Activated B cell treated with CpG ODN at 0.5 μM for 24 hours (primary cell): Measurements from ENCODE around the gene FMNL2. TPM values are rescaled to one million over a fixed set of nuclear protein-coding genes. Genes with fewer than 3 reads are reported as not detected.

ENCODE experiments used
- ATAC-seq: fragments of 200-7000 bp; cut with Tn5 transposase; one replicate; pipeline ENCODE4 v1.10.0; 2021; ENCODE audit warnings: low read depth, mild to moderate bottlenecking, moderate library complexity
- CTCF ChIA-PET: fragments of 350-600 bp; sonication (Branson Sonifier 250); formaldehyde crosslinking; loops from one replicate; lab custom pipeline; 2021; ENCODE audit warnings: antibody characterized with exemption; lab: Charles Lee
- POLR2A ChIA-PET: fragments of 350-600 bp; sonication (Branson Sonifier 250); formaldehyde crosslinking; loops from one replicate; lab custom pipeline; 2021; ENCODE audit warnings: antibody characterized with exemption; lab: Charles Lee
- DNase-seq: peaks from one replicate; pipeline ENCODE4 v3.0.0; 2022
- H3K27ac Mint-ChIP-seq: one replicate; pipeline ENCODE4 v1.8.0; 2020; ENCODE audit warnings: mixed read lengths
- H3K27me3 Mint-ChIP-seq: one replicate; pipeline ENCODE4 v1.8.0; 2021; ENCODE audit warnings: mixed read lengths
- H3K36me3 Mint-ChIP-seq: one replicate; pipeline ENCODE4 v1.8.0; 2021; ENCODE audit warnings: low read depth, mixed read lengths
- H3K4me1 Mint-ChIP-seq: one replicate; pipeline ENCODE4 v1.8.0; 2021; ENCODE audit warnings: mixed read lengths
- H3K4me3 Mint-ChIP-seq: one replicate; pipeline ENCODE4 v1.8.0; 2020; ENCODE audit warnings: mild to moderate bottlenecking, mixed read lengths
- H3K9me3 Mint-ChIP-seq: one replicate; pipeline ENCODE4 v1.8.0; 2020; ENCODE audit warnings: mixed read lengths
- intact Hi-C: fragments of 100-400 bp; cut with micrococcal nuclease; formaldehyde crosslinking; loops from one replicate; pipeline ENCODE4 v1.15.1; 2024
- total RNA-seq: library from RNA; stranded (reverse); gene quantifications from 2 replicates; pipeline ENCODE4 v1.2.3, GENCODE V29; 2022
- TF ChIP-seq, protein P1 (sequence below): fragments of 200-600 bp; IDR thresholded peaks from one replicate; pipeline ENCODE4 v1.8.0; 2022; ENCODE audit warnings: antibody characterized with exemption, mild to moderate bottlenecking

Gene FMNL2
- total RNA-seq, 1 donor from 2014 or later, result 4.0 TPM

- no peaks in the 10 kb centered on the region for H3K27me3 Mint-ChIP-seq
- TF ChIP-seq, protein P1, sequence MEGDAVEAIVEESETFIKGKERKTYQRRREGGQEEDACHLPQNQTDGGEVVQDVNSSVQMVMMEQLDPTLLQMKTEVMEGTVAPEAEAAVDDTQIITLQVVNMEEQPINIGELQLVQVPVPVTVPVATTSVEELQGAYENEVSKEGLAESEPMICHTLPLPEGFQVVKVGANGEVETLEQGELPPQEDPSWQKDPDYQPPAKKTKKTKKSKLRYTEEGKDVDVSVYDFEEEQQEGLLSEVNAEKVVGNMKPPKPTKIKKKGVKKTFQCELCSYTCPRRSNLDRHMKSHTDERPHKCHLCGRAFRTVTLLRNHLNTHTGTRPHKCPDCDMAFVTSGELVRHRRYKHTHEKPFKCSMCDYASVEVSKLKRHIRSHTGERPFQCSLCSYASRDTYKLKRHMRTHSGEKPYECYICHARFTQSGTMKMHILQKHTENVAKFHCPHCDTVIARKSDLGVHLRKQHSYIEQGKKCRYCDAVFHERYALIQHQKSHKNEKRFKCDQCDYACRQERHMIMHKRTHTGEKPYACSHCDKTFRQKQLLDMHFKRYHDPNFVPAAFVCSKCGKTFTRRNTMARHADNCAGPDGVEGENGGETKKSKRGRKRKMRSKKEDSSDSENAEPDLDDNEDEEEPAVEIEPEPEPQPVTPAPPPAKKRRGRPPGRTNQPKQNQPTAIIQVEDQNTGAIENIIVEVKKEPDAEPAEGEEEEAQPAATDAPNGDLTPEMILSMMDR, result no peak
- intact Hi-C loops, result no loop called here
- CTCF ChIA-PET, result no interaction called here
- H3K27ac Mint-ChIP-seq, result no peak overlapping the region
- H3K4me1 Mint-ChIP-seq, result peaks cover 10% of the 10 kb centered on the region
- ATAC-seq, result no peak
- no peaks in the 10 kb centered on the region for H3K9me3 Mint-ChIP-seq
- H3K36me3 Mint-ChIP-seq, result no peaks in the 10 kb centered on the region
- no peak overlapping the region for H3K4me3 Mint-ChIP-seq
- DNase-seq, result no peak
- POLR2A ChIA-PET, result no interaction called here
Measured at GRCh38 chr2:152539424-152539823, 204.4 kb downstream of the FMNL2 start.

DNA sequence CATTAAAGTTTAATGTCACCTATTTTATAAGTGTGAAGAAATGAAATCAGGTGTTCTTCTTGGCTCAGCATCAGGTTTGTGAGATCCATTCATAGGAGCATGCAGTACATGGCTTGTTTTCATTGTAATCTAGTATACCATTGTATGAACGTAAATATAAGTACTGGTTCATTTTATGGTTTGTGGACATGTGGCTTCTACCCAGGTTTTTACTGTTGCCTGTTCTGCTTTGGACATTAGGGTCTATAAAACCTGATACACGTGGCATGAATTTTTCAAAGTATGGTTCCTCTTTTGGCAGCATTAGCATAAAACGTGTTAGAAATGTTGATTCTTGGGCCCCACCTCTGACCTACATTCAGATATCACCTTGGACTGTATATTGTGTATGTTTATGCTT is 206.7 kb downstream of the FMNL2 start:
- intact Hi-C loops, result no loop called here
- ChIA-PET CTCF (no interaction called here), POLR2A (no interaction called here)
- no peak overlapping the region for H3K4me3 Mint-ChIP-seq
- TF ChIP-seq, protein P1, result no peak
- no peak overlapping the region for H3K27ac Mint-ChIP-seq
- no peak for DNase-seq
- no peaks in the 10 kb centered on the region for H3K36me3 Mint-ChIP-seq
- ATAC-seq, result no peak
- no peaks in the 10 kb centered on the region for H3K27me3 Mint-ChIP-seq
- H3K9me3 Mint-ChIP-seq, result no peaks in the 10 kb centered on the region
- H3K4me1 Mint-ChIP-seq, result peaks cover 10% of the 10 kb centered on the region

DNA sequence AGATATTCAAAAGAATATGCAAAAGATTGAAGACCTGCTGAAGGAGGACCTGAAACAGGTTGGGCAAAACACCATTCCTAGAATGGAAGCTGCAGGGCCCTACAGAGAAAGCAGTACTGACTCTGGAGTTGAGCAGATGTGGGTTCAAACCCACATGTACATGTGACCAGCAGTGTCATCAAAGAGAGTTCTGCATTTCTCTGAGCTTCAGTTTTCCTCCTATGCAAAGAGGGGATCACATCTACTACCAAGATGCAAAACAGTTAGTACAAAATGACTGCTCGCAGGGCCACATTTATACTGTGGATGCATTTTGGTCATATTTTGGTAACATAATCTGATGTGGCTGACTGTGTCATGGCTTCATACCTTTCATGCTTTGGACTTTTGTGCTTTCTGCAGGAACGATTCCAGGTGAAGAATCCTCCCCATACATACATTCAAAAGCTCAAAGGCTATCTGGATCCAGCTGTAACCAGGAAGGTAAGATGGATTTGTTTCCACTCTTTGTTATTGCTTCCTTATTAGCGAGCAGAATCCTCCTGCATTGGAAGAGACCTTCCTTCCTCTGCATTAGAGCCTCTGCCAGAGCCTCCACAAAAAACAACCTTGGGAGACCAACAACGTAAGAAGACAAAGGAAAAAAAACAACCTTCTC is 207.5 kb downstream of the FMNL2 start:
- intact Hi-C loops, result no loop called here
- POLR2A ChIA-PET, result interaction anchor here (0.6 kb wide), 1 partner anchor 16 kb away, joined by 4 read pairs; no protein-coding TSS in a partner anchor
- peaks cover 10% of the 10 kb centered on the region for H3K4me1 Mint-ChIP-seq

GRCh38 chr2:152542995-152543481 is 208.1 kb downstream of the FMNL2 start:
- CTCF ChIA-PET, result no interaction called here
- DNase-seq (no peak), ATAC-seq (no peak)
- Mint-ChIP-seq H3K4me3 (no peak overlapping the region), H3K4me1 (peaks cover 10% of the 10 kb centered on the region), H3K27ac (no peak overlapping the region), H3K9me3 (no peaks in the 10 kb centered on the region), H3K36me3 (no peaks in the 10 kb centered on the region), H3K27me3 (no peaks in the 10 kb centered on the region)
- intact Hi-C loops, result no loop called here
- TF ChIP-seq, protein P1, result no peak
- POLR2A ChIA-PET, result no interaction called here

More for the DNA sequence above, 207.5 kb downstream of the FMNL2 start:
- TF ChIP-seq, protein P1, result no peak
- H3K9me3 Mint-ChIP-seq, result no peaks in the 10 kb centered on the region
- no peak overlapping the region for H3K4me3 Mint-ChIP-seq
- peak; percentile 42 for ATAC-seq
- H3K27me3 Mint-ChIP-seq, result no peaks in the 10 kb centered on the region
- no peak overlapping the region for H3K27ac Mint-ChIP-seq
- DNase-seq, result no peak
- CTCF ChIA-PET, result no interaction called here
- H3K36me3 Mint-ChIP-seq, result no peaks in the 10 kb centered on the region

DNA sequence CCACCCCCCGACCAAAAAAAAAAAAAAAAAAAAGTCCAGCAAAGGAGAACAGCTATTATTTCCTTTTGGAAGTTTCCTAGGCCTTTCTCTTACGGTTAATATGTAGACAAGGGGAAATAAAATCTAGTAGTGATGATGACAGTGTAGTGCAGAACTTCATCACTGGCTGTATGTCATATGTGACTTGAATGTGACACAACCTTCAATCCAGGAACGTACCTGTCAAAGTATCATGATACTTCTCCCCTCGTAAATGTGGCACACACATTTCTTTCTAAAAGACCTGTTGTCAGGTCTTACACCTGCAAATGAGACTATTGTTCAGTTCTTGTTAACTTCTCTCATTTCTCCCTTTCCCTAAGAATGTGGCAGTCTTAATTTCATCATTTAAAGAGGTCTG is 208.7 kb downstream of the FMNL2 start:
- ChIA-PET CTCF (no interaction called here), POLR2A (no interaction called here)
- H3K4me3 Mint-ChIP-seq, result no peak overlapping the region
- H3K36me3 Mint-ChIP-seq, result no peaks in the 10 kb centered on the region
- no peaks in the 10 kb centered on the region for H3K27me3 Mint-ChIP-seq
- H3K4me1 Mint-ChIP-seq, result peaks cover 10% of the 10 kb centered on the region
- intact Hi-C loops, result no loop called here
- H3K27ac Mint-ChIP-seq, result no peak overlapping the region
- TF ChIP-seq, protein P1, result no peak
- no peaks in the 10 kb centered on the region for H3K9me3 Mint-ChIP-seq
- ATAC-seq, result no peak
- no peak for DNase-seq
